HG03025 (cell line): ENCODE data around the gene CPLANE1.
"Not testable (repeated sequence)": the region's sequence is repeated elsewhere in the genome, so short reads cannot be mapped to it uniquely, and the experiment has no call there.

Experiments used
- ATAC-seq: cut with Tn5 transposase; IDR thresholded peaks from one replicate; pipeline ENCODE4 v1.9.1; 2021; ENCODE audit warnings: mild to moderate bottlenecking, moderate library complexity; ENCODE audit not compliant: unreplicated experiment, low FRiP score

Gene CPLANE1

GRCh38 chr5:37211661-37212060, 37.5 kb downstream of the CPLANE1 start:
- no peak for ATAC-seq

GRCh38 chr5:37208883-37209797, 40.0 kb downstream of the CPLANE1 start:
- ATAC-seq, result no peak

- no peak for ATAC-seq
Observed at GRCh38 chr5:37207802-37208201, 41.4 kb downstream of the CPLANE1 start.

- ATAC-seq, result no peak
Observed at GRCh38 chr5:37206736-37207135, 42.4 kb downstream of the CPLANE1 start.

GRCh38 chr5:37198842-37199241, 50.3 kb downstream of the CPLANE1 start:
- no peak for ATAC-seq

- peak; percentile 47 for ATAC-seq
Observed at GRCh38 chr5:37198061-37198460, 51.1 kb downstream of the CPLANE1 start.

- peak; percentile 85 for ATAC-seq
Observed at GRCh38 chr5:37197340-37198050, 51.7 kb downstream of the CPLANE1 start.

- no peak for ATAC-seq
Observed at GRCh38 chr5:37190592-37190991, 58.6 kb downstream of the CPLANE1 start.

GRCh38 chr5:37189355-37189754, 59.8 kb downstream of the CPLANE1 start:
- no peak for ATAC-seq

- ATAC-seq, result no peak
Observed at GRCh38 chr5:37187465-37187977, 61.7 kb downstream of the CPLANE1 start.

- ATAC-seq, result peak; percentile 47
Observed at GRCh38 chr5:37184748-37185364, 64.3 kb downstream of the CPLANE1 start.

- no peak for ATAC-seq
Observed at GRCh38 chr5:37182667-37183066, 66.5 kb downstream of the CPLANE1 start.

GRCh38 chr5:37174928-37175327, 74.2 kb downstream of the CPLANE1 start:
- ATAC-seq, result no peak

GRCh38 chr5:37172957-37173356, 76.2 kb downstream of the CPLANE1 start:
- no peak for ATAC-seq

GRCh38 chr5:37170856-37171255, 78.3 kb downstream of the CPLANE1 start:
- no peak for ATAC-seq

GRCh38 chr5:37166197-37166596, 83.0 kb downstream of the CPLANE1 start:
- no peak for ATAC-seq

- no peak for ATAC-seq
Observed at GRCh38 chr5:37165761-37166160, 83.4 kb downstream of the CPLANE1 start.

GRCh38 chr5:37153661-37154060, 95.5 kb downstream of the CPLANE1 start:
- no peak for ATAC-seq

- no peak for ATAC-seq
Observed at GRCh38 chr5:37146896-37147295, 102.3 kb downstream of the CPLANE1 start.

GRCh38 chr5:37136694-37137093, 112.5 kb downstream of the CPLANE1 start:
- no peak for ATAC-seq

- ATAC-seq, result not testable (repeated sequence)
Observed at GRCh38 chr5:37135312-37135711, 113.9 kb downstream of the CPLANE1 start.
